Airway epithelial cell (primary cell): ENCODE measurements around the gene DMWD. TPM values are rescaled to one million over a fixed set of nuclear protein-coding genes. Genes with fewer than 3 reads are reported as not detected.

ENCODE experiments used
- total RNA-seq: library from RNA; depleted of rRNA; stranded (reverse); fragments of >200 nt; gene quantifications from 2 replicates; pipeline ENCODE4 v1.2.3, GENCODE V29; 2015

Gene DMWD
- 20.0 and 24.5 TPM in 2 replicates for total RNA-seq

DNA sequence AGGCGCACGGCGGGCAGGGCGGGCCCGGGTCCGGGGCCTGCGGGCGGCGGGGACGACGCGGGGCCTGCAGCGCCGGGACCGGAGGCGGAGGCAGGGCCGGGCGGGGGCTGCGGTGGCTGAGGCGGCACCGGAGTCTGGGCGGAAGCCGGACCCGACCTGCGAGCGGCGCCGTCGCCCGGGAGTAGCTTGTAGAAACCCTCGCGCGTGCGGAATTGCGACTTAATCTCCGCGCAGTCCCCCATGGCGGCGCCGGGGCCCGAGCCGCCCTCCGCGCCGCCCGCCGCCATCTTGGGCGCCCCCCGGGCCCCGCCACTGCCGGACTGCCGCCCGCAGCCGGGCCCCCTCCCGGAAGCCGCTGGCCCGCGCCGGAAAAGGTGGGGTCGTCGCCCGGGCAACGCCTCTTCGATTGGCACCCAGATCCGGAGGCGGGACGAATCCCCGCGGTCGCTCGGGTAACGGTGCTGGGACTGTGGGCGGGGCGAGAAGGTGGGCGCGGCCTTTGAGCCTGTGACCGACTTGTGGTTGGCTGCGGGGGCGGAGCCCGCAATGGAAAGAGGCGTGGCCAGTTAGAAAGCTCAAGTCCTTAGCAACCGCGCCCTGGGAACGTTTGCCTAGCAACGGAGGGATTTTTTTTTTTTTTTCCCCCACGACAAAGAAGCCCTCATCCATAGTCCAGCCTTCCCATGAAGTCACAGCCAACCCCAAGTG lies at the start of gene DMWD:
TSS of gene DMWD (minus strand) at position 376 of the 708 bp plus-strand sequence. CDS start at position 287, 89 bp downstream.

GRCh38 chr19:45814851-45815480 lies 22.3 kb upstream of the DMWD start, which contains the start of gene RSPH6A:
Gene RSPH6A (minus strand): TSS chr19:45815308. CDS start chr19:45815176, 132 bp downstream.

DNA sequence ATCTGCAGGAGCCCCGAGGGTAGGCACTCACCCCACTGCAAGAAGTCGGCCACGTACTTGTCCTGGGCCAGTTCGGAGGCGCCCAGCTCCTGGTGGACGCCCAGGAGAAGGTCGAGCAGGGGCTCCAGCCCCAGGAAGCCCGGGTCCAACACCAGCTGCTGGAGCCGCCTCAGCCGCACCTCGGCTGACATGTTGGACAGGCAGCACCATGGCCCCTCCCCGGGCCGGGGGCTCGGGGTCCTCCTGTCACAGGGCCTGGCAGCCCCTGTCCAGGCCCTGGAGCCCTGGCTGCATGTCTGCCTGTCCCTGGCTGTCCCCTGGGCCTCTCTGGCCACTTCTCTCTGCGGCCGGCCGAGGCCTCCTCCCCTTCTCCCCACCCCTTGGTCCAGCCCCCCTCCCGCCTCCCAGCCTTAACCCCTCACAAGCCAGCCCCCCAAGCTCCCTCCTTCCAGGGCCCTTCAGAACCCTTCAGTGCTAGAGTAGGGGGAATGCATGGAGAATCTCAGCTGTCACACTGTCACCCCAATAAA lies 10.4 kb downstream of the DMWD start, which contains the start of gene DMPK:
TSS of gene DMPK (minus strand) at position 329 of the 530 bp plus-strand sequence. CDS start at position 191, 138 bp downstream.

GRCh38 chr19:45768984-45769782 lies 23.5 kb downstream of the DMWD start, which contains the start of gene SIX5:
Gene SIX5 (minus strand): TSS chr19:45769252. CDS start chr19:45768844, 408 bp downstream.

GRCh38 chr19:45733160-45733810 lies 59.4 kb downstream of the DMWD start, which contains the start of gene MEIOSIN:
Gene MEIOSIN (plus strand): TSS chr19:45733439. CDS start chr19:45735377, 1,938 bp downstream.

Other genes with a start within 250 kb of the DMWD start
- gene OPA3, start 208.0 kb downstream of the DMWD start, total RNA-seq = 11.7 and 13.1 TPM in 2 replicates
- not detected in 2 replicates for gene GPR4, start 190.6 kb downstream of the DMWD start, total RNA-seq
- 54.8 and 64.7 TPM in 2 replicates for gene EML2, start 153.4 kb downstream of the DMWD start, total RNA-seq
- gene GIPR, start 124.6 kb downstream of the DMWD start, total RNA-seq = 1.2 and 3.7 TPM in 2 replicates
- 333 and 378 TPM in 2 replicates for gene SNRPD2, start 100.9 kb downstream of the DMWD start, total RNA-seq
- 22.2 and 27.9 TPM in 2 replicates for gene QPCTL, start 100.2 kb downstream of the DMWD start, total RNA-seq
- 15.8 and 19.8 TPM in 2 replicates for gene FBXO46, start 61.9 kb downstream of the DMWD start, total RNA-seq
- not detected in 2 replicates for gene MEIOSIN, start 59.4 kb downstream of the DMWD start, total RNA-seq
- gene SIX5, start 23.6 kb downstream of the DMWD start, total RNA-seq = 10.5 and 11.7 TPM in 2 replicates
- 5.2 and 6.8 TPM in 2 replicates for gene DMPK, start 10.4 kb downstream of the DMWD start, total RNA-seq
- not detected in 2 replicates for gene RSPH6A, start 22.5 kb upstream of the DMWD start, total RNA-seq
- 30.1 and 37.5 TPM in 2 replicates for gene SYMPK, start 70.3 kb upstream of the DMWD start, total RNA-seq
- gene FOXA3, start 71.5 kb upstream of the DMWD start, total RNA-seq = not detected in 2 replicates
- gene IRF2BP1, start 93.3 kb upstream of the DMWD start, total RNA-seq = 25.5 and 28.0 TPM in 2 replicates
- gene MYPOP, start 109.8 kb upstream of the DMWD start, total RNA-seq = 1.2 and 3.2 TPM in 2 replicates
- gene NANOS2, start 121.9 kb upstream of the DMWD start, total RNA-seq = not detected in 2 replicates
- not detected in 2 replicates for gene NOVA2, start 181.0 kb upstream of the DMWD start, total RNA-seq
- 12.4 and 14.6 TPM in 2 replicates for gene CCDC61, start 202.6 kb upstream of the DMWD start, total RNA-seq
- not detected in 2 replicates for gene PGLYRP1, start 230.2 kb upstream of the DMWD start, total RNA-seq
- not detected in 2 replicates for gene IGFL4, start 248.2 kb upstream of the DMWD start, total RNA-seq